Epithelial cell of esophagus (primary cell): ENCODE data around the gene ABHD12B.

Experiments
- DNase-seq: peaks from one replicate; pipeline ENCODE4 v3.0.0; 2010; ENCODE audit warnings: low read depth
- H3K4me3 ChIP-seq: 2 replicates; pipeline ENCODE4 v1.5.1; 2011; ENCODE audit warnings: mild to moderate bottlenecking, low read length, control low read depth
- CTCF ChIP-seq: IDR thresholded peaks from 2 replicates; pipeline ENCODE4 v1.5.1; 2011; ENCODE audit warnings: low read depth, mild to moderate bottlenecking, low read length, control low read depth, inconsistent platforms; ENCODE audit not compliant: insufficient read depth; ENCODE audit errors: missing control alignments

Gene ABHD12B

GRCh38 chr14:50832935-50833630, 38.8 kb upstream of the ABHD12B start:
- DNase-seq, result no peak
- no peak for TF ChIP-seq CTCF
- H3K4me3 ChIP-seq, result no peak overlapping the region

DNA sequence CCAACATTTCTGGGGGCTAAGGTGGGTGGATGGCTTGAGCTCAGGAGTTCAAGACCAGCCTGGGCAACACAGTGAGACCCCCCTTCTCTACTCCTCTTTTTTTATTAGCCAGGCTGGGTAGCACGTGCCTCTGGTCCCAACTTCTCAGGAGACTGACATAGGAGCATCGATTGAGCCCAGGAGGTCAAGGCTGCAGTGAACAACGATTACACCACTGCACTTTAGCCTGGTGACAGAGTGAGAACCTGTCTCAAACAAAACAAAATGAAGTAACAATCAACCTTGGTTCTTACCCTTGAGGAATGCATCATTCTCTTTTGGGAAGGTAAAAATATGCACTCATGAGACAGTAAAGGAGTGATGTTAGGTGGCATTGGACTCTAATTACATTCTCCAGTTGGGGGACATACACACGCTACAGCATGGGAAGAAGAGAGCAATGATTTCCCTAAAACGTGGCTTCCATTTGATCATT, 37.0 kb upstream of the ABHD12B start:
- H3K4me3 ChIP-seq, result no peak overlapping the region
- no peak for TF ChIP-seq CTCF
- no peak for DNase-seq

GRCh38 chr14:50835280-50835679, 36.6 kb upstream of the ABHD12B start:
- TF ChIP-seq CTCF, result no peak
- DNase-seq, result peak; percentile 42
- no peak overlapping the region for H3K4me3 ChIP-seq

DNA sequence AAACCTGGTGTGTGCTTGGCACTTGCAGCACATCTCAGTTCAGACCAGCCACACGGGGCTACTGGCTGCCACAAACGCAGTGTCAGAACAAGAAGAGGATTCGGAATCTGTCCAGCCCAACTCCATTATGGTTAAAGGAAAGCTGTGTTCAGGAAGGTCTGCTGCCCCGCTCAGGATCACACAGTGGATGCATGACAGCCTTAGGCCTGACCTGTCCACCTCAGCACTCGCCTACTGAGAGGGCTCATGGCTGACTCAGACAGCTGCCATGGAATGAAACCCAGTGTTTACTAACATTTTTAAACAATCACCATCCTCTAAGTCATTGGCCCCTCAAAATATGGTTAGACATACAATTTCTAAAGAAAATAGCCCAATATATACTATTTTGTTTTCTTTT, 35.3 kb upstream of the ABHD12B start:
- no peak for DNase-seq
- no peak overlapping the region for H3K4me3 ChIP-seq
- no peak for TF ChIP-seq CTCF

GRCh38 chr14:50837271-50837670, 34.6 kb upstream of the ABHD12B start:
- DNase-seq, result no peak
- H3K4me3 ChIP-seq, result no peak overlapping the region
- no peak for TF ChIP-seq CTCF

GRCh38 chr14:50837850-50838470, 33.9 kb upstream of the ABHD12B start:
- DNase-seq, result no peak
- no peak for TF ChIP-seq CTCF

More at GRCh38 chr14:50837850-50838470, 33.9 kb upstream of the ABHD12B start:
- H3K4me3 ChIP-seq, result no peak overlapping the region
